HG03432 (cell line): ENCODE measurements around the gene TENM3.
A peak's percentile ranks its signal among the peaks of the same experiment; 100 is the strongest.

Source experiments
- ATAC-seq: cut with Tn5 transposase; IDR thresholded peaks from one replicate; pipeline ENCODE4 v1.9.1; 2021; ENCODE audit warnings: mild to moderate bottlenecking, moderate library complexity; ENCODE audit not compliant: unreplicated experiment

The TENM3 gene

GRCh38 chr4:182828360-182829025, 585.3 kb downstream of the TENM3 start:
- ATAC-seq: no peak

DNA sequence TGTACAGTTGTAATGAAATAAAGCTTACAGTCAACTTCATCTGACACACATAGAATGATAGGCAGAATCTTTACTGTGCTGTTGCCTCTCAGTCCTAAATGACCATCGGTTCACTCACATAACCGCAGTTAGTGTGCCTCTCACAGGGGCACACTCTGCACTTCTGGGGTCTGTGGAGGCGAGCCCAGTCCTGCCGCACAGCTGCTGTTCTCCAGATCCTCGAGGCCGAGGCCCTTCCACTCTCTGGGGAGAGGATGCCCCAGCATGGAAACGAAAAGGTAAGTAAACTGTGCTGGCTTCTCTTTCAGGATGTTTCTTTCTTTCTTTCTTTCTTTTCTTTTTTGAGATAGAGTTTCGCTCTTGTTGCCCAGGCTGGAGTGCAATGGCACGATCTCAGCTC, 586.0 kb downstream of the TENM3 start:
- no peak for ATAC-seq

DNA sequence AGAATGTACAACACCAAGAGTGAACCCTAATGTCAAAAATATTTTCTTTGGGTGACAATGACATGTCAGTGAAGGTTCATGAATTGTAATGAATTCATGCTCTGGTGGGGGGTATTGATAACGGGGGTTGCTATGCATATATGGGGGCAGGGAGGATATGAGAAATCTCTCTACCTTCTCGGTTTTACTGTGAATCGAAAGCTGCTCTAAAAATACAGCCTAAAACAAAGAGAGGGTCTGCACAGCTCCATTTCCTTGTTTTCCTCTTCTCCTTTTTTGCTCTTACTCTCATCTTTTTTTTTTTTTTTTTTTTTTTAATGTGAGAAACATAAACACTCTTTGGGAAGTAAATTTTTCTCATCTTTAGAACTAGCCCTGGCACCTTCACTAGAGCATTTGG, 588.2 kb downstream of the TENM3 start:
- no peak for ATAC-seq

DNA sequence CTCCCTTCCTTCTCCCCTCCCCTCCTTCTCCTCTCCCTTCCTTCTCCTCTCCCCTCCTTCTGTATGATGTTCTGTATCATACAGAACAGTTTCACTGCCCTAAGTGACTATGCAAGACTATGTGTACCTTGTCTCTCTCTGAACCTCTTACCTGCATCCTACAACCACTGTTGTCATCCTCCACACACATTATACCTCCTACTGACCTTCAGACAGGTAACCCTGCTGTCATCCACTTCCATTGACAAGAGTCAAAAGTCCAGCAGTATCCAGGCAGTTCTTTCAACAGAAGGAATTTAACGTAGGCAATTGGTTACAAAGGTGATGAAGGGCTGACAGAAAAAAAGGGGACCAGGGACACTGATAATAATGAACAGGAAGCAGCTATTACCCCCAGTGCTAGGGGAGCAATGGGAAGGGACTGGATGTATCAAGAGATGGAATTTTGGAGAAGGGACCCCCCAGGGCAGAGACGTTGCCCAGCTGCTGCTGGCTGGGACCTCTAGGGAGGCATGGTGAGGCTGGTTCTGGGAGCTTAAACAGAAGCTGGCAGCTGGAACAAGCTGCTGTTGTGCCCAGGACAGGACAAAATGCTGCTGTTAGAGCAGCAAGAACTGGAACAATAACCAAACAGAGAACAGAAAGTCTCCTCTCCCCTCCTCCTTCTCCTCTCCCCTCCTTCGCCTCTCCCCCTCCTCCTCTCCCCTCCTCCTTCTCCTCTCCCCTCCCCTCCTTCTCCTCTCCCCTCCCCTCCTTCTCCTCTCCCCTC, 589.3 kb downstream of the TENM3 start:
- peak; percentile 32 for ATAC-seq

GRCh38 chr4:182835006-182835740, 592.0 kb downstream of the TENM3 start:
- no peak for ATAC-seq

DNA sequence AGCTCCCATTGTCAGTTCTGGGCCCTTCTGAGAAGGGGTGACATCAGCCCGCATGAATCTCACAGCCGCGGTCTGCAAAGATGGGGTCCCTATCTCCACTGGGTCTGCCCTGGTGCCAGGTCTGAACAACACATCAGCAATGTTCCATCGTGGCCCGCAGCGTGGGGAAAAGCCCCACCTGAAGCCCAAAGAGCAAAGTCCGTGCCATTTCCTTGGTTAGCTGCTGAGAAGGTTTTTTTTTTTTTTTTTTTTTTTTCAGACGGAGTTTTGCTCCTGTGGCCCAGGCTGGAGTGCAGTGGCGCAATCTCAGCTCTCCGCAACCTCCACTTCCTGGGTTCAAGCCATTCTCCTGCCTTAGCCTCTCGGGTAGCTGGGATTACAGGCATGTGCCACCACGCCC, 594.6 kb downstream of the TENM3 start:
- ATAC-seq: no peak

DNA sequence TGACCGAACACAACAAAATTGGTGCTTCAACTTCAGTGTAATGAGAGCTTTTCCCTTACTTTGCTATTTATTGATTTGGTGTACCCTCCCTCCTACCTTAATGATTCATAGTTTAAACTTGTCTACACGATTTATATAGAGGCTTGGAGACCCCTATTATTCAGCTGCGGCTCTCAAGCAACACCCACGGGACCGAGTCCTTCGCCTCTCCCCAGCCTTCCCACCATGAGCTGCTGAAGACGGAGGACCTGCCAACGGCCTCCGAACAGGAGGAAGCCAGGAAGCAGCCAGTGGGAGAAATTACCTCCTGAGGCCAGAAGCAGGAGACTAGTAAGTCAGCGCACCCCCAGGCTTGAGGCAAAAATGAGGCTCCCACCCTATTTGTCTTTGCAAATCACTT, 595.3 kb downstream of the TENM3 start:
- ATAC-seq: no peak

DNA sequence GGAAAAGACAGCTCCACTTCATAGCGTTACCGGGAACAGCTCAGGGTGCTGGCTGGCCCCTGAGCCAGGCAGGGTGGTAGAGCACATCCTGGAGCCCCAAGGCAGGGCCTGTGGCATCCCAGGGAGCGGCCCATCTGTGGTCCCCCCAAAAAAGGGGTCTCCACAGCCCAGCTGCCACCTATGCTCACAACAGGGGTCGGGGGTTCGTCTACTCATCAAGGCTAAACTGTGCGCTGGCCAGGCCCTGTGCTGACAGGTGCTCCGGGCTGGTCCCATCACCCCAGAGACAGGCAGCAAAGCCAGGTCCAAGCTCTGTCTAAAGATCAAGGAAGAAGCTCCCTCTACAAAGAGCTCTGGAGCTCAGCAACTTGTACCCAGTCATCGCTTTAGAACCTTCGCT, 596.1 kb downstream of the TENM3 start:
- no peak for ATAC-seq

DNA sequence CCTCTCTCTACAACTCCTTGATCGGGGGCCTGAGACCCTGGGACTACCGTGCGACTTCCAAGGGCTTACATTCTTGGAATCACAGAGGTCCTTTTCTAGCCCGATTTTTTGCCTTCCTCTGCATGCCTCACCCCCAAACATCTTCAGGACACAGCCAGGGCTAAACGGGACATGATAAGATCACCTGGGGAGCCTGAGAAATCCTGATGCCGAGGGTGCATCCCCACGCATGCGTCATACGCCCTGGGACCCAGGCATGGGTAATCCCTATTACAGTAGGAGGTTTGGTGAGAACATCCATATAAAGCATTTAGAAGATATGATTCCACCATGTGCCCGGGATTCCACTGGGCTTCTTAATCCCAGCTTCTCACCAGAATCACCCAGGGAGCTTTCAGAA, 596.9 kb downstream of the TENM3 start:
- no peak for ATAC-seq

- no peak for ATAC-seq
Measured at GRCh38 chr4:182842104-182842600, 599.0 kb downstream of the TENM3 start.

- ATAC-seq: no peak
Measured at GRCh38 chr4:182842759-182843390, 599.7 kb downstream of the TENM3 start.

GRCh38 chr4:182843808-182844325, 600.7 kb downstream of the TENM3 start:
- no peak for ATAC-seq

GRCh38 chr4:182845618-182846017, 602.4 kb downstream of the TENM3 start:
- no peak for ATAC-seq

GRCh38 chr4:182846036-182846435, 602.8 kb downstream of the TENM3 start:
- ATAC-seq: no peak

DNA sequence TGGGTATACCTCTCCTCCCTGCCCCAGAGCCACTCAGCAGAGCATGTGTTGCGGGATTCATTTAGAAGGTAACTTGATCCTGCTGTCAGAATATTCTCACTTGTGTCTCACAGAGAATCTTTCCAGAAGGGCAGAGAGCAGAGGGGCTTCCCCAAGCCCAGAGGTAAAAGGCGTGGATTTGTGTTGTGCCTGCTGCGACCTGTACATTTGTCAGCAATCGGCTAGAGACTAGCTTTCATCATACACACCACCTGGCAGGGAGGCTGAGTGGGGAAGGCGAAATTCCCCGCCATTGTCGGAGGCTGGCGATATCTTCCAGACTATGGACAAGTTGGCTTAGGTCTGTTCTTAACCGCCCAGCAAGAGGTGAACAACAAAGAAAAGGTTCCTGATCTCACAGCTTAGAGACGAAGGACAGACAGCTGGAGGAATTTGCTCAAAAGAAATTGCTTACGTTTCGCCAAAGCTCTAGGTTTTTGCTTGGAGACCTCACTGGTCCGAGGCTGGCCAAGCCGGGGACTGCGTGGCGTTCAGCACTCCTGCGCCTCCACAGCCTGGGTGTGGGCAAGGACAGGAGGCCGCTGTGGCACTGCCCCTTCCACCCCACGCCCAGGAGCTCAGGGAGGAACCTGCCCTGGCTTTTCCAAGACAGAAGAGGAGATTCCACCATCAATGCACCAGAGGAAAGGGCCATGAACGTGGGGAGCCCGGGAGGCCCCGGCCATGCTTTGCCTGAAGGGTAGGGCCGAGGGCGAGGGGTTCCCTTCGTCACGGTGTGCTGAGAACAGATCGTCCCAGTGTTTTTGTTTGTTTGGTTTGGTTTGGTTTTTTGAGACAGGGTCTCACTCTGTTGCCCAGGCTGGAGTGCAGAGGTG, 604.6 kb downstream of the TENM3 start:
- no peak for ATAC-seq

DNA sequence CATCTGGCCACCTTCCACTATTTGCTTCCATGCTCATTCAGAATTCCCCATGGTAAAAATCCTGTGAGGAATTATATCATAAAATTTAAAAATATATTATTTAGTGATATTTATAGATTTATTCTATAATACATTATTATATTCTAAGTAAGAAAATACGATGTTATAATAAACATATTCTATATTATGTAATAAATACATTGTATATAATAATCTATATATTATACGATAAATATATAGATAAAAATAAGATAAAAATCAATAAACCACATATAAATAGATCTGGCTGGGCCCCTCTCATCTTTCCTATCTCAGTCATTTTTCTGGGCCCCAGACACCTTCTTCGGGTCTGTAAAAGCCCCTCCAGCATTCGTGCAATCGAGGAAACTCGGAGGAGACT, 605.5 kb downstream of the TENM3 start:
- no peak for ATAC-seq
